Measurements from ENCODE around the gene CASQ2. TPM values are rescaled to one million over a fixed set of nuclear protein-coding genes. Genes with fewer than 3 reads are reported as not detected.
A peak's percentile ranks its signal among the peaks of the same experiment; 100 is the strongest.
"Not testable (repeated sequence)": the region's sequence is repeated elsewhere in the genome, so short reads cannot be mapped to it uniquely, and the experiment has no call there.

Gene CASQ2
- total and polyA plus RNA-seq, 7 experiments from 2014 or later, result not detected

GRCh38 chr1:115782571-115783281, 14.2 kb upstream of the CASQ2 start:
- Mint-ChIP-seq H3K27me3 (peaks cover 27 to 38% (median 35%) of the 10 kb centered on the region in 5 donors), H3K4me1 (no peaks in the 10 kb centered on the region), H3K9me3 (peaks cover 0 to 21% (median 7%) of the 10 kb centered on the region in 11 donors), H3K36me3 (no peaks in the 10 kb centered on the region), H3K4me3 (no peak overlapping the region), H3K27ac (no peak overlapping the region)
- Histone ChIP-seq H3K4me1 (ENCODE audit: control insufficient read depth in 2 of 2, insufficient read depth in 2 of 2, low read length in 2 of 2) (no peaks in the 10 kb centered on the region), H3K9me3 (ENCODE audit: control insufficient read depth in 2 of 3, low read length in 3 of 3) (no peaks in the 10 kb centered on the region), H3K27me3 (ENCODE audit: control insufficient read depth in 2 of 2, insufficient read depth in 2 of 2, low read length in 2 of 2) (no peaks in the 10 kb centered on the region), H3K27ac (ENCODE audit: low read depth, low read length) (no peak overlapping the region), H3K36me3 (ENCODE audit: control insufficient read depth in 2 of 3, insufficient read depth in 3 of 3, low read length in 3 of 3) (no peaks in the 10 kb centered on the region), H3K4me3 (ENCODE audit: low read length) (no peak overlapping the region)
- ATAC-seq (no peak), DNase-seq (no peak)
- ChIA-PET CTCF (no interaction called here), POLR2A (no interaction called here)
- intact Hi-C loops (cut with micrococcal nuclease), result no loop called here

DNA sequence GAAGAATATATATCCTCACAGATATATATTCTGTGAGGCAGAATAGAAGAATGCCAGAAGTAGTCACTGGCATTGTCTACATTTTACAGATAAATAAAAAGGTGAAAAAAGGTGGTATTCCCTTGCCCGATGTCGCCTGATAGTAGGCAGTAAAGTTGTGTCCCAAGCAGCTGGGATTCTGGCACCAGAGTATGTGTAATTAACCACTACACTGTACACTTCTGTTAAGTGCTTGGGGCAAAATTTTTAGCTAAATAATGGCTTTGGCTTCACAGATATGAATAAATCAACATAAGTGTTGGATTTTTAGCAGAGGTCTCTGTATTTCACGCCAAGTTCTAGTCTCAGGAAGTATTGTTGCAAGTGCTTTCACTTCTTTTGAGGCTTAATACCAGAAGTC, 13.3 kb upstream of the CASQ2 start:
- intact Hi-C loops (cut with micrococcal nuclease), result no loop called here
- ChIA-PET CTCF (no interaction called here), POLR2A (no interaction called here)
- H3K9me3 Mint-ChIP-seq, result peaks cover 0 to 13% (median 7%) of the 10 kb centered on the region in 11 donors
- H3K4me3 Mint-ChIP-seq, result no peak overlapping the region
- no peak for ATAC-seq
- Histone ChIP-seq H3K27ac (ENCODE audit: low read depth, low read length) (no peak overlapping the region), H3K9me3 (ENCODE audit: control insufficient read depth in 2 of 3, low read length in 3 of 3) (no peaks in the 10 kb centered on the region), H3K27me3 (ENCODE audit: control insufficient read depth in 2 of 2, insufficient read depth in 2 of 2, low read length in 2 of 2) (no peaks in the 10 kb centered on the region), H3K4me1 (ENCODE audit: control insufficient read depth in 2 of 2, insufficient read depth in 2 of 2, low read length in 2 of 2) (no peaks in the 10 kb centered on the region), H3K36me3 (ENCODE audit: control insufficient read depth in 2 of 3, insufficient read depth in 3 of 3, low read length in 3 of 3) (no peaks in the 10 kb centered on the region), H3K4me3 (ENCODE audit: low read length) (no peak overlapping the region)
- H3K27me3 Mint-ChIP-seq, result peaks cover 25 to 42% (median 40%) of the 10 kb centered on the region in 5 donors
- no peaks in the 10 kb centered on the region for H3K36me3 Mint-ChIP-seq
- no peaks in the 10 kb centered on the region for H3K4me1 Mint-ChIP-seq
- no peak for DNase-seq
- no peak overlapping the region for H3K27ac Mint-ChIP-seq

DNA sequence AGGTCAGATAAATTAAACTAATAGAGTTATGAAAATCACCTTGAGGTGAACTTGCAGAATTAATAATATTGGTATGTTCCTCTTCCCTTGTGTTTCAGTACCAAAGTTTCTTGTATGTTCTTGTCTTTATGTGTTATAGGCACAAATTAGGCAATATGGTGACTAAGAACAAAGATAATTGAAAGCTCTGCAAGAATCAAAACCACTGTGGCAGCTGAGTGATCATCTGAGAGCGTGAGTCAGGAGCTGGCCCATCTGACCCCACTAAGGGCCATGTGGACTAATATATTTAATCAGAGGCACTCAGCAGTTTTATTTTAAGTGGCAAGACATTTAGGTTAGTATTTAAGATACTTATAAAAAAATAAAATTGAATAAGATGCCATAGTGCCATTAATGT, 12.8 kb upstream of the CASQ2 start:
- Histone ChIP-seq H3K4me3 (ENCODE audit: low read length) (no peak overlapping the region), H3K27ac (ENCODE audit: low read depth, low read length) (no peak overlapping the region), H3K4me1 (ENCODE audit: control insufficient read depth in 2 of 2, insufficient read depth in 2 of 2, low read length in 2 of 2) (no peaks in the 10 kb centered on the region), H3K36me3 (ENCODE audit: control insufficient read depth in 2 of 3, insufficient read depth in 3 of 3, low read length in 3 of 3) (no peaks in the 10 kb centered on the region), H3K27me3 (ENCODE audit: control insufficient read depth in 2 of 2, insufficient read depth in 2 of 2, low read length in 2 of 2) (no peaks in the 10 kb centered on the region), H3K9me3 (ENCODE audit: control insufficient read depth in 2 of 3, low read length in 3 of 3) (no peaks in the 10 kb centered on the region)
- intact Hi-C loops (cut with micrococcal nuclease), result no loop called here
- ChIA-PET CTCF (no interaction called here), POLR2A (no interaction called here)
- DNase-seq (no peak), ATAC-seq (no peak)
- peaks cover 0 to 10% (median 4%) of the 10 kb centered on the region in 11 donors for H3K9me3 Mint-ChIP-seq
- H3K36me3 Mint-ChIP-seq, result no peaks in the 10 kb centered on the region
- H3K4me3 Mint-ChIP-seq, result no peak overlapping the region
- H3K27me3 Mint-ChIP-seq, result peaks cover 25 to 47% (median 41%) of the 10 kb centered on the region in 5 donors
- no peaks in the 10 kb centered on the region for H3K4me1 Mint-ChIP-seq
- no peak overlapping the region for H3K27ac Mint-ChIP-seq

DNA sequence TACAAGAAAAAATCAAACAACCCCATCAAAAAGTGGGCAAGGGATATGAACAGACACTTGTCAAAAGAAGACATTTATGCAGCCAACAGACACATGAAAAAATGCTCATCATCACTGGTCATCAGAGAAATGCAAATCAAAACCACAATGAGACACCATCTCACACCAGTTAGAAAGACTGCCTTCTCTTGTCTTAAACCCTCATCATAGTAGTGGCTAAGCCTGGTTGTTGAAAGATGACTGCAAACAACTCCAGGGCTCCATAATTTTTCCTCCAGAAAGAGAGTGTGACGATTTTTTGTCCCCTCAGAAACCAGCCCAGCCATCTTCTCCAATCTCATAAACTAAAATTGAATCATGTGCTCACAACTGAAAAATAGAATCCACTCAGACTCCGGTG, 12.1 kb upstream of the CASQ2 start:
- POLR2A ChIA-PET; H3K4me3 Mint-ChIP-seq; ATAC-seq; H3K9me3 ChIP-seq (ENCODE audit: control insufficient read depth in 2 of 3, low read length in 3 of 3); H3K27me3 ChIP-seq (ENCODE audit: control insufficient read depth in 2 of 2, insufficient read depth in 2 of 2, low read length in 2 of 2); H3K4me1 ChIP-seq (ENCODE audit: control insufficient read depth in 2 of 2, insufficient read depth in 2 of 2, low read length in 2 of 2); CTCF ChIA-PET; H3K27ac ChIP-seq (ENCODE audit: low read depth, low read length); H3K27ac Mint-ChIP-seq; DNase-seq; intact Hi-C loops (cut with micrococcal nuclease); H3K9me3 Mint-ChIP-seq; H3K4me3 ChIP-seq (ENCODE audit: low read length); H3K4me1 Mint-ChIP-seq; H3K36me3 ChIP-seq (ENCODE audit: control insufficient read depth in 2 of 3, insufficient read depth in 3 of 3, low read length in 3 of 3); H3K36me3 Mint-ChIP-seq: not testable (repeated sequence)
- H3K27me3 Mint-ChIP-seq, result peaks cover 25 to 49% (median 44%) of the 10 kb centered on the region in 5 donors

GRCh38 chr1:115779075-115779474, 10.6 kb upstream of the CASQ2 start:
- H3K36me3 ChIP-seq (ENCODE audit: control insufficient read depth in 2 of 3, insufficient read depth in 3 of 3, low read length in 3 of 3); intact Hi-C loops (cut with micrococcal nuclease); H3K27ac Mint-ChIP-seq; H3K4me3 Mint-ChIP-seq; H3K27me3 ChIP-seq (ENCODE audit: control insufficient read depth in 2 of 2, insufficient read depth in 2 of 2, low read length in 2 of 2); H3K36me3 Mint-ChIP-seq; H3K4me1 ChIP-seq (ENCODE audit: control insufficient read depth in 2 of 2, insufficient read depth in 2 of 2, low read length in 2 of 2); CTCF ChIA-PET; ATAC-seq; H3K27ac ChIP-seq (ENCODE audit: low read depth, low read length); POLR2A ChIA-PET; H3K9me3 Mint-ChIP-seq; H3K4me1 Mint-ChIP-seq; H3K4me3 ChIP-seq (ENCODE audit: low read length); DNase-seq; H3K9me3 ChIP-seq (ENCODE audit: control insufficient read depth in 2 of 3, low read length in 3 of 3): not testable (repeated sequence)
- H3K27me3 Mint-ChIP-seq, result peaks cover 27 to 60% (median 41%) of the 10 kb centered on the region in 5 donors

- peaks cover 6 to 49% (median 21%) of the 10 kb centered on the region in 5 donors for H3K27me3 Mint-ChIP-seq
- peak in 1 of 9 donors; percentile 21 for DNase-seq
These were observed 3.4 kb upstream of the CASQ2 start for GRCh38 chr1:115771847-115772457.

More at GRCh38 chr1:115771847-115772457, 3.4 kb upstream of the CASQ2 start:
- POLR2A ChIA-PET, result no interaction called here
- Histone ChIP-seq H3K4me3 (ENCODE audit: low read length) (no peak overlapping the region), H3K27me3 (ENCODE audit: control insufficient read depth in 2 of 2, insufficient read depth in 2 of 2, low read length in 2 of 2) (no peaks in the 10 kb centered on the region), H3K4me1 (ENCODE audit: control insufficient read depth in 2 of 2, insufficient read depth in 2 of 2, low read length in 2 of 2) (no peaks in the 10 kb centered on the region), H3K27ac (ENCODE audit: low read depth, low read length) (no peak overlapping the region), H3K9me3 (ENCODE audit: control insufficient read depth in 2 of 3, low read length in 3 of 3) (no peaks in the 10 kb centered on the region), H3K36me3 (ENCODE audit: control insufficient read depth in 2 of 3, insufficient read depth in 3 of 3, low read length in 3 of 3) (no peaks in the 10 kb centered on the region)
- H3K4me3 Mint-ChIP-seq, result no peak overlapping the region
- intact Hi-C loops (cut with micrococcal nuclease), result loop anchor here in 1 of 2 donors (1.0 to 2.0 kb wide), 2 partner anchors 164 to 633 kb away; no protein-coding TSS in a partner anchor
- no peaks in the 10 kb centered on the region for H3K36me3 Mint-ChIP-seq
- CTCF ChIA-PET, result interaction anchor here (0.6 kb wide), 1 partner anchor 630 kb away, joined by 3 read pairs; no protein-coding TSS in a partner anchor
- ATAC-seq, result peak; percentile 60
- peaks cover 0 to 3% (median 0%) of the 10 kb centered on the region in 11 donors for H3K9me3 Mint-ChIP-seq
- H3K27ac Mint-ChIP-seq, result no peak overlapping the region
- no peaks in the 10 kb centered on the region for H3K4me1 Mint-ChIP-seq

Data from naive thymus-derived CD4-positive, alpha-beta T cell (primary cell).